ENCODE results near the gene CNTN6.

CNTN6 gene

GRCh38 chr3:1092771-1093170 lies at the start of gene CNTN6:
Gene CNTN6, plus strand, starts transcription at chr3:1093024. Its CDS starts 54,985 bp downstream, at chr3:1148009.
- DNase-seq: no peak

GRCh38 chr3:1048558-1048957 lies 44.3 kb upstream of the CNTN6 start:
- no peak for DNase-seq

DNA sequence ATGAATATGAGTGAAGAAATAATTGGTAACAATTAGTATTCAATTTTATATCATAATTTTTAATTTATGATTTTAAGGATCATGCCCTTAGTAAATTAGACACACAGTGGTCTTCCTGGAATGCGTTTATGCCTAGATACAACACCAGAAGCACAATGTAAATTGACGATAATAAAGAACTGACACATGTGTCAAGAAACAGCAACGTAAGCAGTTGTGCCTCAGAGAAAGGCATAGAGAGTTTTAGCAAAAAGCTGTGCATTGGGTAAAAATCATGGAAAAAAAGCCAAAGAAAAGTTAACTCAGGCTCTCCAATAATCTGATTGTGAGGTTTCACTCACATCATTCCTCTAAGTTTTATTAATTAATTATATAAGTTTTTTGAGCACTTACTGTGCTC lies 37.0 kb upstream of the CNTN6 start:
- DNase-seq: no peak

DNA sequence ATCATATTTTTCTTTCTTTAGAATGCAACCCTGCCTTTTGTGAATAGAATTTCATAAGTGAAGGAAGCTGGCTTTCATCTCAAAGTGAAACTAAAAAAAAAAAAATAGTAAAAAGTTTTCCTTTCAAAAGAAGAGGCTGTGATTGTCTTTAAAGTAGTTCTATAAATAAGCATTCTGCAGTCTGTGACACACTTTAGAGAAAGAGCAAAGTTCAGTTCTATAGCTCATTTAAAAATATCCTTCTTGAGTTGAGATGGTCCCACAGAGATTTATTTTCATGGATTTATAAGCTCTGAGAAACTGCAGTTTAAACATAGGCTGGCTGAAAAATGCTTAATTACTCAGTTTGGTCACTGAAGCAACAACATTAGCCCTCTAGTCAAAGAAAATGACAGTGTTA lies 36.1 kb upstream of the CNTN6 start:
- DNase-seq: no peak

GRCh38 chr3:1057436-1057835 lies 35.4 kb upstream of the CNTN6 start:
- no peak for DNase-seq

- no peak for DNase-seq
Observed at GRCh38 chr3:1068985-1069384, 23.8 kb upstream of the CNTN6 start.

GRCh38 chr3:1072041-1072440 lies 20.8 kb upstream of the CNTN6 start:
- no peak for DNase-seq

DNA sequence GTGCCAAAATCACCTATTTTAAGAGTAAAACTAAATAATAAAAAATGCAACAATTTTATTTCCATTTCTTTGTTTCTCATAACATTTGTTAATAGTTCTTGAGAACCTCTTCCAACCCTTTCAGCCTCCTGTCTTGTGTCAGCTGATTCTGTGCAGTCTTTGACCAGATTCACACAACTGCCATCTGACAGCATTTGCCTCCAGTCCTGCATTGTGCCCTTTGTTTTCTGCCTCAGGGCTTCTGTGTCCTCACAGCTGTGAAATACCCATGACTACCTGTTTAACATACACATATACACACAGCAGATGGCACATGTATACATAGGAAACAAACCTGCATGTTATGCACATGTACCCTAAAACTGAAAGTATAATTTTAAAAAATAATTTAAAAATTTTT lies 13.2 kb upstream of the CNTN6 start:
- no peak for DNase-seq

DNA sequence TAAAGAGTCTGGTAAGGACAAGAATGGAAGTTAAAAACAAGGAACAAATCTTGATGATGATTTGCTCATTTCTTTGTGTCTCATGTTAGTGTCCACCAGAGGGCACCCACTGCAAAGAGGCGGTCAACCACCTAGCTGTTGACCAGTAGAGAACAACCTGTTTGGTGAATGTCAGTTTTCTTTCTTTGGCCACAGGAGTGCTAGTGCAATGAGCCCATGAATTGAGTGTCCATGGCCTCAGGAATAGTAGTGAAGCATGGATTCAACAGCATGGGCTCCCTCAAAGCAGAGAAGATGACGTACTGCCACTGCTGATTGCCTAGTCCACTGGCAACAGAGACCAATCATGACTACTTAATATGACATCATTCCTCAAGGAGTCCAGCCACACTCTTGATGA lies 10.7 kb upstream of the CNTN6 start:
- no peak for DNase-seq

DNA sequence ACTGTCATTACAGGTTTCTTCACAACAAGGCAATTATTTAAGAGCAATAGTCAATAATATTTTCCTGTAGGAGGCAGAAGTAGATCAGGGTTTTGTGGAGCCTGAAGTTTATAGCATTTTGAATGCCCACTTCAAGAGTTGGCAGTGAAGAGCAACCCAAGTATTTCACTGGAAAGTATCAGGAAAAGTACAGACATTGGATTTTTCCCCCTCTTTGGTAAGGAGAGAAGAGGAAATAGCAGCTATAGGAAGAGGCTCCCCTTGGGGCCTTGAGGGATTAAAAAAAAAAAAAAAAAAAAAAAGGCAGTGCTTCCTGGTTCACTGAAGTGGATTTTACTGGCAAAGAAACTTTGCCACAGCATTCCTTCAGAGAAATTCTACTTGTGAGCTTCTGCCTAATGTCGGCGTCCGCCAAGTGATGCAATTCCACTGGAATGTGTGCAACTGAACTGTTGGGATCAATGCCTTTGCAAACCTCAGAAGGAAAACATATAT lies 5.7 kb upstream of the CNTN6 start:
- DNase-seq: no peak

DNA sequence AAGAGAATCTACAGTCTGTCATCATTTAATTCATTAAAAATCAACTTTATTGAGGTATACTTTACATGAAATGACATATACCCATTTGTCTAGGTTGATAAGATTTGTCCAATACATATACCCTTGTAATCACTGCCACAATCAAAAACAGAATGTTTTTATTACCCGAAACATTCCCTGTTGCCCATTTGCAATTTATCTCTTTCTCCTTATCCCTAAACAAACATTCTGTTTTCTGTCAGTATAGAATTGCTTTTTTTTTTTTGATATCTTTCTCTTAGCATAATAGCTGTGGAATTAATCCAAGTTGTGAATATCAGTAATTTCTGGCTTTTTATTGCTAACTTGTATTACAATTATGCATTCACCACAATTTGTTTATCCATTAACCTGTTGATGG lies 4.3 kb upstream of the CNTN6 start:
- no peak for DNase-seq

DNA sequence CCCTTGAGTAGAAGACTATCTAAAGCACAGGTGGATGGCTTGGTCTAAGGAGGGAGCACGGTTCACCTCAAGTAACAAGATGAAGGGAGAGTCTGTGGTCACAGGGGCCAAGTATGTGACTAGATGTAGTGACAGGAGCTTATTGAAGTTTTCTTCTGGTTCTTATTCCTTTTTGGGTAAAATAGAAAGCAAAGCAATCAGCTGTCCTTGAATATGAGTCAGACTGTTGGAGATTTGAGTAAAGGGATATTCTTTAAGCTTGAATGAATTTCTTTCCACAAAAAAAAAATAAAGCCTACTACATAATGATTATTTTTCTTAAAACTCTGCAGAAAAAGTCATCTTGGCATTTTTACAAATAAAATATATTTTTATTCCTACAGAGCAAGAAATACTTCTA lies 1.5 kb upstream of the CNTN6 start:
- DNase-seq: no peak

- DNase-seq: no peak
Observed at GRCh38 chr3:1092061-1092460, 763 bp upstream of the CNTN6 start.

DNA sequence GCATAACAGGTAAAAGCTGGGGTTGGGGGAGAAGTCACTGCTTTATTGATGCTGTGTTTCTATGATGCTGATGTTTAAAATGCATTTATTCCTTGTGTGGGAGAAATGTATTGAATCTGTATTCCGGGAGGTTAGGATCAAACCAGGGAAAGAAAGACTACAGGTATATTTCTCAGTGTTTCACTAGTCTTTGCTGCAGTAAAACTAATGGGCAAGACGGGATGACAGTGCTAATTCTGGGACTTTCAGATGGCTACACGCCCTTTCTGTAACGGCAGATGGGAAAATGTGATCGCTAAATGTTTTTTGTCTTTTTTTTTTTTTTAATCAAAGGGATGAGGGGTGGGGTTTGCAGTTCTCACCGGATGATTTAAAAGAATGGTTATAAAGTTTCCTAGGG lies 393 bp downstream of the CNTN6 start:
- DNase-seq: no peak

DNA sequence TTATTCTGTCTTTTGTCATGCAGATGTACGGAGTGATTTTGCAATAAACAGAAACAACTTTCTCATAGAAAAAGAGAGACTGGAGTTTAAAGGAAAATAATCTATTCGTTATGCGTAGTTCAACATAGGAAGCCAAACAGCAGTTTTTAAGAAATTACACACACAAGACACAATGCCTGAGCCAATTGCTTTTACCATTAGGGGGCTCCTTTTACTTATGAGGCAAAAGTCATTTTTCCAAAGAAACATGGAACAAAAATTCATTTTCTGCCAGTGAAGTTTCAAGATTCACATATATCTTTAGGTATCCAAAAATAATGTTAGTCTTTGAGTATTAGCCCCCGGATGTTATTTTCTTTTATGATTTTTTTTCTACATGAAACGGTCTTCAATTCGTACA lies 10.7 kb downstream of the CNTN6 start:
- DNase-seq: no peak

GRCh38 chr3:1117843-1118473 lies 25.1 kb downstream of the CNTN6 start:
- no peak for DNase-seq

DNA sequence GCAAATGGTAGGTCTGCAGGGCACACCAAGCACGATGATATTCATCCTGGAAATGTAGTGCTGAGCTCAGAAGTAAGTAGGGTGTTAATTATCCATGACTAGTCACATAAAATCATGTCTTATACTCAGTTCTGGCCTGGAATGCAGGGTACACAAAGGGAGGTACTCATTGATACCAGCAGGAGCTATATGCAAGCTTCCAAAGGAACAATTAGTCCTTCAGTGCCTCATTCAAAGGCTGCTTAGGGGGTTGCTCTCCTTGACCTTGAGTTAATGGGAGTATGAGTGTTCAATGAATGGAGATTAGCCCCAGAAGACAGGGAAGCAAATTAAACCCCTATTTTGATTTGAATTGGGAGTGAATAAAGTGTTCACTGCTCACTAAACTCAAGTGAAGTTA lies 38.3 kb downstream of the CNTN6 start:
- no peak for DNase-seq

DNA sequence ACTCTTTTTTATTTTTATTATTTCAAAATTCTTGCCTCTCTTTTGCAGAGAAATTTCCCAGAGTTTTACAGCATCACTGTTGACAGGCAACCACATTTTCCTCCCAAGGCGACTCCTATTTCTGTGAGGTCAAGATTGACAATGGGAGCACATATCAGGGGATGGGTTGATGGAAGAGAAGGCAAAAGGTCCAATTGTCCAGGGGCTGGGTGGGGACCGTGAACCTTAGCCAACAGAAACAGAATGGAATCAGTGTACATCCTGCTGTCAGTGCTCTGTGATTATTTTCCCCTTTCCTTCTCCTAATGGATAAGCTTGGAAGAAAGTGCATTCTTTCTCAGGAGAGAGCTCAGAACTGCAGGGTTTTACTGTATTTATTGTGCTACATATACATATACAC lies 42.4 kb downstream of the CNTN6 start:
- no peak for DNase-seq

- no peak for DNase-seq
Observed at GRCh38 chr3:1138036-1138435, 45.2 kb downstream of the CNTN6 start.

DNA sequence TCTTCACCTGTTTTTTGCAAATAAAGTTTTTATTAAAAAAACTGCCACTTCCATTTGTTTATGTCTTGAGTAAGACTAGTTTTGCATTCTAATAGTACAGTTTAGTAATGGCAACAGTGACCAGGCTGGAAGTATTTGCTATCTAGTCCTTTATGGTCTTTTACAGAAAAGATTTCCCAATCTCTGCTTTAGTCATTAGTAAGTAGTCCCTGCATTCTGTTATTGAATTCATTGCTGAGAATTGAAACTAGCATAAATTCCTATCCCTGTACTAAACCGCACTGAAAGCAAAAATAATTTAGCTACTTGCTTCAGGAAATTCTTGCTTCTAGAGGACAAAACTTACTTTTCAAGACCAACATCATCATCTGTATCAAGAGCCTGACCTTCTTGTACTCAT lies 46.2 kb downstream of the CNTN6 start:
- no peak for DNase-seq

DNA sequence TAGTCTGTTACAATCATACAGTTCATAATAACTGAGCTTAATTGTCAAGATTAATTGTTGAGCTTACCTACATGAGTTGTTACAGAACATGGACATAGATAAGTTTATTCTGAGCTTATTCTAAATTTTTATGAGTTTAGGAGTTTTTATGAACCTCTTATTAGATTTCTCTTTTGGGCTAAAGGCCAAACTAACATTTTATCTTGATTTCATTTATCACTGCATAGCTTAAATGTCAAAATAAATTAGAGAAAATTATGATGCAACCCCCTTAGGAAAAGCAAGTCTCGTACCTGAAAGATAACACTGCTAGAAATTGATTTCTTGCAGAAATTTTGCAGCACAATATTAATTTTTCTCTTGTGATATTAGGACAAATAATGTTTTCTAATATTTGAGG lies 54.5 kb downstream of the CNTN6 start:
- DNase-seq: no peak

DNA sequence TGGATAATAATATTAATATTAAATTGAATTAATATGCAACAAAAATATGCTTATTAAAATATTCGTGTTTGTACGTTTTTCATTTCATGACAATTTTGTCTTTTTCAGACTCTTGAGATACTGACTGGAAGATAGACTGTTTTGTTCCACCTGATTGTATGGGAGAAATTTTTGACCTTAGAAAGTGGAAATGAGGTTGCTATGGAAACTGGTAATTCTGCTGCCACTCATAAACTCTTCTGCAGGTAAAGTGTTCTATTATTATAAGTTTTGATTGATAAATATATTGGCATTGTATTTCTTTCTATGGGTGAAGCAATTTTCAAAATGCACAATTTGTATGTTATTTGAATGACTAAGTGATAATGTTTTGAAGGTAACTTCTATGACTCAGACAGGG lies 55.0 kb downstream of the CNTN6 start:
- DNase-seq: no peak

- DNase-seq: no peak
Observed at GRCh38 chr3:1164101-1164500, 71.3 kb downstream of the CNTN6 start.

DNA sequence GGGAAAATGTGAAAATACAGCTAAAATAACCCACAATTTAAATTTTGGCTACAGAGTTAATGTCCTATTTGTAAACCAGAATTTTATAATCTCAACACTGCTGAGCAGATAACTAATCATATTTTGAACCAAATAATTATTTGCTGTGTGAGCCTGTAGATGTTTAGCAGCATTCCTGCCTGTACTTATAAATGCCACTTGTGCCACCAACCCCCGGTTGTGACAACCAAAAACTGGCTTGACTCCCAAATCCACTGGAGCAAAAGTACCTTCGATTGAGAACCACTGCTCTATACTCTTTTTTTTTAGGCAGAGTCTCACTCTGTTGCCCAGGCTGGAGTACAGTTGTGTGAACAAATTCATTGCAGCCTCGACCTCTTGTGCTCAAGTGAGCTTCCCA lies 78.5 kb downstream of the CNTN6 start:
- DNase-seq: no peak

GRCh38 chr3:1172644-1173043 lies 79.8 kb downstream of the CNTN6 start:
- DNase-seq: no peak

- DNase-seq: no peak
Observed at GRCh38 chr3:1179146-1179545, 86.3 kb downstream of the CNTN6 start.

Measured in 8988T (cell line).